Lower leg skin (tissue), 3 donors: ENCODE results near the gene SLC39A13.

Source experiments
- POLR2A ChIP-seq, 2 donors: fragments of 450-650 bp; IDR thresholded peaks; one replicate each; pipeline ENCODE4 v1.6.1; 2016 to 2017; ENCODE audit warnings: antibody characterized with exemption in 2 of 2, mild to moderate bottlenecking in 1 of 2, moderate library complexity in 1 of 2
- TF ChIP-seq, protein P1 (sequence below), 3 donors: fragments of 450-650 bp; IDR thresholded peaks; one replicate each; pipeline ENCODE4 v1.5.1; 2016; ENCODE audit warnings: antibody characterized with exemption in 3 of 3, mild to moderate bottlenecking in 3 of 3, moderate library complexity in 2 of 3

DNA sequence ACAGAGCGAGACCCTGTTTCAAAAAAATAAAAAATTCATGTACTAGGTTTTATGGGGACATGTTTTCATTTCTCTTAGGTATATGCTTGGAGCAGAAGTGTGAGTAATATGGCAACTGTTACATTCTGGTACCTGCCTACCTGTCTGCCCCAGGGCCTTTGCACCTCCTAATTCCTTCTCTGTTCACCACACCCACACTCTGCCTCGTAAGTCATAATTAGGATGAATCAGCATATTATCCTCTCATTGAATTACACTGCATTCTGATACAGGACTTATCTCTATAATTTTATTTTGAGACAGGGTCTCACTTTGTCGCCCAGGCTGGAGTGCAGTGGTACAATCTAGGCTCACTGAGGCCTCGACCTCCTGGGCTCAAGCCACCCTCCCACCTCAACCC lies 43.6 kb downstream of the SLC39A13 start:
- TF ChIP-seq, protein P1, sequence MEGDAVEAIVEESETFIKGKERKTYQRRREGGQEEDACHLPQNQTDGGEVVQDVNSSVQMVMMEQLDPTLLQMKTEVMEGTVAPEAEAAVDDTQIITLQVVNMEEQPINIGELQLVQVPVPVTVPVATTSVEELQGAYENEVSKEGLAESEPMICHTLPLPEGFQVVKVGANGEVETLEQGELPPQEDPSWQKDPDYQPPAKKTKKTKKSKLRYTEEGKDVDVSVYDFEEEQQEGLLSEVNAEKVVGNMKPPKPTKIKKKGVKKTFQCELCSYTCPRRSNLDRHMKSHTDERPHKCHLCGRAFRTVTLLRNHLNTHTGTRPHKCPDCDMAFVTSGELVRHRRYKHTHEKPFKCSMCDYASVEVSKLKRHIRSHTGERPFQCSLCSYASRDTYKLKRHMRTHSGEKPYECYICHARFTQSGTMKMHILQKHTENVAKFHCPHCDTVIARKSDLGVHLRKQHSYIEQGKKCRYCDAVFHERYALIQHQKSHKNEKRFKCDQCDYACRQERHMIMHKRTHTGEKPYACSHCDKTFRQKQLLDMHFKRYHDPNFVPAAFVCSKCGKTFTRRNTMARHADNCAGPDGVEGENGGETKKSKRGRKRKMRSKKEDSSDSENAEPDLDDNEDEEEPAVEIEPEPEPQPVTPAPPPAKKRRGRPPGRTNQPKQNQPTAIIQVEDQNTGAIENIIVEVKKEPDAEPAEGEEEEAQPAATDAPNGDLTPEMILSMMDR (IDR thresholded peaks at IDR 0.05) = no peak
- no peak for TF ChIP-seq POLR2A (IDR thresholded peaks at IDR 0.05)
